Common myeloid progenitor, CD34-positive (primary cell): ENCODE results near the gene HLA-DOB. TPM values are rescaled to one million over a fixed set of nuclear protein-coding genes. Genes with fewer than 3 reads are reported as not detected.

Experiments
- CTCF ChIA-PET: fragments of 350-600 bp; sonication (Branson Sonifier 250); formaldehyde crosslinking; loops from one replicate; lab custom pipeline; 2021; ENCODE audit warnings: antibody characterized with exemption; lab: Charles Lee
- POLR2A ChIA-PET: fragments of 350-600 bp; sonication (Branson Sonifier 250); formaldehyde crosslinking; loops from one replicate; lab custom pipeline; 2021; ENCODE audit warnings: antibody characterized with exemption; lab: Charles Lee
- DNase-seq, 3 donors: peaks; one replicate each; pipeline versions ENCODE4 v3.0.0 to v3.0.0-alpha.2; 2013
- H3K27ac ChIP-seq, 2 experiments: 1 replicate in 1 of 2; 2 replicates in 1 of 2; pipeline ENCODE4 v1.7.0; 2013; ENCODE audit warnings: inconsistent platforms in 2 of 2, low read length in 2 of 2, mild to moderate bottlenecking in 2 of 2, low read depth in 1 of 2, moderate library complexity in 1 of 2; ENCODE audit not compliant: severe bottlenecking in 2 of 2, insufficient read depth in 1 of 2, poor library complexity in 1 of 2
- H3K27me3 ChIP-seq, 5 experiments: replicated peaks in 2 of 5; 1 replicate in 3 of 5; 2 replicates in 2 of 5; pipeline versions ENCODE4 v1.6.1 to v1.7.0; 2013; ENCODE audit warnings: low read length in 4 of 5, mild to moderate bottlenecking in 2 of 5, moderate library complexity in 2 of 5, inconsistent platforms in 1 of 5; ENCODE audit not compliant: insufficient read depth in 5 of 5, control insufficient read depth in 4 of 5
- H3K36me3 ChIP-seq, 4 experiments: 1 replicate in 2 of 4; 2 replicates in 2 of 4; pipeline versions ENCODE4 v1.6.1 to v1.7.0; 2013; ENCODE audit warnings: low read length in 3 of 4, control low read depth in 1 of 4, mild to moderate bottlenecking in 1 of 4; ENCODE audit not compliant: control insufficient read depth in 4 of 4, insufficient read depth in 4 of 4
- H3K4me1 ChIP-seq, 4 experiments: 1 replicate in 3 of 4; 2 replicates in 1 of 4; pipeline versions ENCODE4 v1.6.1 to v1.7.1; 2013; ENCODE audit warnings: low read length in 3 of 4, mild to moderate bottlenecking in 3 of 4, control low read depth in 1 of 4, inconsistent platforms in 1 of 4, moderate library complexity in 1 of 4; ENCODE audit not compliant: control insufficient read depth in 4 of 4, insufficient read depth in 4 of 4; ENCODE audit errors: control extremely low read depth in 1 of 4
- H3K4me3 ChIP-seq, 7 experiments: 1 replicate in 4 of 7; 2 replicates in 3 of 7; pipeline versions ENCODE4 v1.5.1 to v1.7.0; 2013; ENCODE audit warnings: mild to moderate bottlenecking in 7 of 7, low read length in 6 of 7, moderate library complexity in 6 of 7, inconsistent platforms in 2 of 7, low read depth in 2 of 7, control low read depth in 1 of 7; ENCODE audit not compliant: insufficient read depth in 4 of 7, control insufficient read depth in 1 of 7; ENCODE audit errors: extremely low read depth in 1 of 7
- H3K9me3 ChIP-seq, 5 experiments: 1 replicate in 4 of 5; 2 replicates in 1 of 5; pipeline versions ENCODE4 v1.6.1 to v1.7.1; 2013; ENCODE audit warnings: low read length in 4 of 5, mild to moderate bottlenecking in 2 of 5, inconsistent platforms in 1 of 5, low read depth in 1 of 5, moderate library complexity in 1 of 5; ENCODE audit not compliant: control insufficient read depth in 4 of 5, insufficient read depth in 2 of 5; ENCODE audit errors: control extremely low read depth in 1 of 5
- WGBS: methylation state at CpG from one replicate; pipeline ENCODE4 v1.1.5; 2013; ENCODE audit not compliant: insufficient coverage; 5-methylcytosine and 5-hydroxymethylcytosine counted together
- polyA plus RNA-seq: library from polyadenylated mRNA; unstranded; fragments of 120-200 nt; gene quantifications from one replicate; pipeline ENCODE4 v1.2.1, GENCODE V29; 2013

HLA-DOB gene
- polyA plus RNA-seq = 7.5 TPM

- Histone ChIP-seq H3K9me3 (no peaks in the 10 kb centered on the region), H3K4me1 (peaks cover 6 to 47% (median 14%) of the 10 kb centered on the region in 4 experiments), H3K4me3 (no peak within 1 kb of the TSS), H3K27me3 (no peaks in the 10 kb centered on the region), H3K36me3 (no peaks in the 10 kb centered on the region), H3K27ac (no peak within 1 kb of the TSS)
- peak; percentile 22 to 65 (median 56) for DNase-seq
- WGBS = 100% methylated on average over 2 of the region's 3 CpGs
- ChIA-PET POLR2A (no interaction called here), CTCF (no interaction called here)
Observed at GRCh38 chr6:32816746-32817204, at the start of gene HLA-DOB. Gene HLA-DOB (minus strand): TSS chr6:32817002. CDS start chr6:32816951, 51 bp downstream.

- H3K4me3 ChIP-seq = no peak overlapping the region
- peaks cover 0 to 4% (median 2%) of the 10 kb centered on the region in 4 experiments for H3K36me3 ChIP-seq
- no peak for DNase-seq
- H3K27ac ChIP-seq = no peak overlapping the region
- H3K4me1 ChIP-seq = peaks cover 11 to 21% (median 13%) of the 10 kb centered on the region in 4 experiments
- no peaks in the 10 kb centered on the region for H3K9me3 ChIP-seq
- ChIA-PET CTCF (interaction anchor here (2.8 to 9.7 kb wide), 4 partner anchors 12 to 40 kb away, joined by 13 to 115 read pairs (median 34); partner anchors contain the start of genes PSMB8, PSMB9, TAP1 and TAP2), POLR2A (no interaction called here)
- peaks cover 0 to 2% (median 0%) of the 10 kb centered on the region in 5 experiments for H3K27me3 ChIP-seq
- WGBS = 58% methylated on average over 6 of the region's 10 CpGs
Observed at GRCh38 chr6:32865724-32866443, 49.1 kb upstream of the HLA-DOB start.

GRCh38 chr6:32862725-32863124 lies 45.9 kb upstream of the HLA-DOB start:
- no peak overlapping the region for H3K4me3 ChIP-seq
- H3K27ac ChIP-seq = no peak overlapping the region
- peaks cover 8 to 19% (median 11%) of the 10 kb centered on the region in 4 experiments for H3K4me1 ChIP-seq
- no peaks in the 10 kb centered on the region for H3K27me3 ChIP-seq
- POLR2A ChIA-PET = no interaction called here
- 92% methylated on average over 2 of the region's 3 CpGs for WGBS
- no peaks in the 10 kb centered on the region for H3K9me3 ChIP-seq
- H3K36me3 ChIP-seq = peaks cover 3 to 28% (median 11%) of the 10 kb centered on the region in 4 experiments
- CTCF ChIA-PET = interaction anchor here (0.9 to 9.7 kb wide), 3 partner anchors 8 to 24 kb away, joined by 3 to 115 read pairs (median 13); partner anchors contain the start of genes PSMB9, TAP1 and TAP2
- DNase-seq = no peak

GRCh38 chr6:32860674-32861073 lies 43.9 kb upstream of the HLA-DOB start:
- no peaks in the 10 kb centered on the region for H3K27me3 ChIP-seq
- no peak for DNase-seq
- POLR2A ChIA-PET = no interaction called here
- WGBS = no CpG with 5 or more reads among the region's 1 CpG
- H3K36me3 ChIP-seq = peaks cover 3 to 35% (median 15%) of the 10 kb centered on the region in 4 experiments
- H3K4me3 ChIP-seq = no peak overlapping the region
- H3K4me1 ChIP-seq = peaks cover 0 to 4% (median under 1%) of the 10 kb centered on the region in 4 experiments
- CTCF ChIA-PET = interaction anchor here (5.1 kb wide), 1 partner anchor 22 kb away, joined by 52 read pairs; the partner anchor contains the start of gene TAP2
- H3K27ac ChIP-seq = no peak overlapping the region
- no peaks in the 10 kb centered on the region for H3K9me3 ChIP-seq

GRCh38 chr6:32858194-32858593 lies 41.4 kb upstream of the HLA-DOB start:
- DNase-seq = no peak
- Histone ChIP-seq H3K4me3 (no peak overlapping the region), H3K9me3 (no peaks in the 10 kb centered on the region), H3K36me3 (peaks cover 3 to 35% (median 15%) of the 10 kb centered on the region in 4 experiments), H3K27me3 (no peaks in the 10 kb centered on the region), H3K27ac (no peak overlapping the region), H3K4me1 (peaks cover 6 to 17% (median 13%) of the 10 kb centered on the region in 4 experiments)
- WGBS = 85% methylated on average over 5 of the region's 5 CpGs
- ChIA-PET CTCF (interaction anchor here (0.7 to 7.8 kb wide), 9 partner anchors 11 to 31 kb away, joined by 3 to 85 read pairs (median 3); partner anchors contain the start of genes PSMB8 and TAP2), POLR2A (interaction anchor here (1.2 kb wide), 1 partner anchor 20 kb away, joined by 3 read pairs; no protein-coding TSS in a partner anchor)

GRCh38 chr6:32857156-32857891 lies 40.5 kb upstream of the HLA-DOB start:
- 87% methylated on average over 9 of the region's 14 CpGs for whole genome bisulfite sequencing
- Histone ChIP-seq H3K4me3 (no peak overlapping the region), H3K9me3 (no peaks in the 10 kb centered on the region), H3K4me1 (peaks cover 6 to 26% (median 20%) of the 10 kb centered on the region in 4 experiments), H3K27me3 (no peaks in the 10 kb centered on the region), H3K36me3 (peaks cover 3 to 35% (median 15%) of the 10 kb centered on the region in 4 experiments), H3K27ac (no peak overlapping the region)
- ChIA-PET POLR2A (interaction anchor here (1.2 kb wide), 1 partner anchor 21 kb away, joined by 3 read pairs; no protein-coding TSS in a partner anchor), CTCF (interaction anchor here (0.7 to 7.8 kb wide), 8 partner anchors 12 to 204 kb away, joined by 3 to 85 read pairs (median 4); partner anchors contain the start of genes PSMB8 and TAP2)
- peak in 2 of 3 donors; percentile 41 to 64 for DNase-seq
